GM23338 (cell line): Measurements from ENCODE around the gene TMPRSS15. TPM values are rescaled to one million over a fixed set of nuclear protein-coding genes. Genes with fewer than 3 reads are reported as not detected.

Source experiments
- ATAC-seq: fragments of 200-7000 bp; cut with Tn5 transposase; 3 replicates; pipeline ENCODE4 v1.9.1; 2020
- DNase-seq: peaks from one replicate; pipeline ENCODE4 v3.0.0-alpha.2; 2015; ENCODE audit warnings: low spot score
- H2AFZ ChIP-seq: fragments of 200-600 bp; sonication (generic); 2 replicates; pipeline ENCODE4 v1.8.0; 2016; ENCODE audit warnings: antibody characterized with exemption, mild to moderate bottlenecking, moderate library complexity
- H3F3A ChIP-seq: fragments of 200-600 bp; sonication (generic); replicated peaks from 2 replicates; pipeline ENCODE4 v1.8.0; 2017; ENCODE audit warnings: antibody characterized with exemption, mixed run types, low read depth
- H3K27ac ChIP-seq: fragments of 200-600 bp; sonication (generic); 2 replicates; pipeline ENCODE4 v1.6.1; 2016; ENCODE audit warnings: low read depth
- H3K27me3 ChIP-seq: fragments of 200-600 bp; sonication (generic); 2 replicates; pipeline ENCODE4 v1.8.0; 2016; ENCODE audit warnings: mild to moderate bottlenecking, mixed run types, moderate library complexity; ENCODE audit not compliant: insufficient read depth
- H3K36me3 ChIP-seq: fragments of 200-600 bp; sonication (generic); 2 replicates; pipeline ENCODE4 v1.8.0; 2016; ENCODE audit warnings: mild to moderate bottlenecking; ENCODE audit not compliant: insufficient read depth
- H3K4me1 ChIP-seq: fragments of 200-600 bp; sonication (generic); 2 replicates; pipeline ENCODE4 v1.8.0; 2016; ENCODE audit warnings: mild to moderate bottlenecking, moderate library complexity; ENCODE audit not compliant: insufficient read depth
- H3K4me2 ChIP-seq: fragments of 200-600 bp; sonication (generic); 2 replicates; pipeline ENCODE4 v1.7.1; 2017; ENCODE audit warnings: mixed run types
- H3K4me3 ChIP-seq: fragments of 200-600 bp; sonication (generic); 2 replicates; pipeline ENCODE4 v1.6.1; 2016; ENCODE audit warnings: mixed run types
- H3K79me2 ChIP-seq: fragments of 200-600 bp; sonication (generic); replicated peaks from 2 replicates; pipeline ENCODE4 v1.8.0; 2017; ENCODE audit warnings: mild to moderate bottlenecking; ENCODE audit not compliant: insufficient read depth
- H3K9me2 ChIP-seq: fragments of 200-600 bp; sonication (generic); 2 replicates; pipeline ENCODE4 v1.8.0; 2017; ENCODE audit not compliant: insufficient read depth
- H4K20me1 ChIP-seq: fragments of 200-600 bp; sonication (generic); replicated peaks from 2 replicates; pipeline ENCODE4 v1.8.0; 2017; ENCODE audit warnings: mild to moderate bottlenecking; ENCODE audit not compliant: insufficient read depth
- H3K27ac Mint-ChIP-seq: 2 replicates; pipeline ENCODE4 v1.8.0; 2020; ENCODE audit warnings: inconsistent platforms, mild to moderate bottlenecking, moderate library complexity, mixed read lengths
- H3K27me3 Mint-ChIP-seq: 3 replicates; pipeline ENCODE4 v1.8.0; 2022; ENCODE audit warnings: low read depth, mild to moderate bottlenecking, moderate library complexity, mixed read lengths, inconsistent platforms; ENCODE audit not compliant: insufficient read depth, poor library complexity
- H3K36me3 Mint-ChIP-seq: 3 replicates; pipeline ENCODE4 v1.8.0; 2021; ENCODE audit warnings: low read depth, mild to moderate bottlenecking, inconsistent platforms, moderate library complexity, mixed read lengths
- H3K4me1 Mint-ChIP-seq: 3 replicates; pipeline ENCODE4 v1.8.0; 2020; ENCODE audit warnings: mild to moderate bottlenecking, inconsistent platforms, mixed read lengths
- H3K4me3 Mint-ChIP-seq: 3 replicates; pipeline ENCODE4 v1.8.0; 2021; ENCODE audit warnings: moderate library complexity, mild to moderate bottlenecking, inconsistent platforms, mixed read lengths
- H3K9me3 Mint-ChIP-seq: 3 replicates; pipeline ENCODE4 v1.8.0; 2020; ENCODE audit warnings: moderate library complexity, mild to moderate bottlenecking, inconsistent platforms, mixed read lengths
- CREB1 ChIP-seq: fragments of 250-450 bp; sonication (Bioruptor Pico); IDR thresholded peaks from 2 replicates; pipeline ENCODE4 v1.5.0; 2020; ENCODE audit warnings: low read depth, mild to moderate bottlenecking, moderate library complexity
- ETS1 ChIP-seq: IDR thresholded peaks from 2 replicates; pipeline ENCODE4 v1.6.1; 2016; ENCODE audit warnings: antibody characterized with exemption
- NANOG ChIP-seq: IDR thresholded peaks from 2 replicates; pipeline ENCODE4 v1.6.1; 2016; ENCODE audit warnings: antibody characterized with exemption, borderline replicate concordance
- REST ChIP-seq: IDR thresholded peaks from one replicate; pipeline ENCODE4 v1.6.1; 2018; ENCODE audit warnings: antibody characterized with exemption; ENCODE audit not compliant: unreplicated experiment
- ZNF114 ChIP-seq: fragments of 250-450 bp; sonication (Bioruptor Pico); IDR thresholded peaks from 2 replicates; pipeline ENCODE4 v1.5.0; 2020; ENCODE audit warnings: mild to moderate bottlenecking, moderate library complexity
- ZNF462 ChIP-seq: fragments of 250-450 bp; sonication (Bioruptor Pico); IDR thresholded peaks from 2 replicates; pipeline ENCODE4 v1.5.0; 2020; ENCODE audit warnings: mild to moderate bottlenecking, moderate library complexity
- polyA plus RNA-seq: library from polyadenylated mRNA; unstranded; fragments of >200 nt; fragmentation: Nextera tagmentation; extraction: Ambion mirVana; gene quantifications from 2 replicates; pipeline ENCODE4 v1.2.1, GENCODE V29; 2016
- total RNA-seq: library from RNA; depleted of rRNA; stranded (reverse); fragments of >200 nt; shearing (Covaris generic); gene quantifications from 2 replicates; pipeline ENCODE4 v1.2.3, GENCODE V29; 2014

The TMPRSS15 gene
- total and polyA plus RNA-seq, 2 experiments from 2014 or later, result not detected

GRCh38 chr21:18253799-18254198, 149.8 kb downstream of the TMPRSS15 start (continued):
- TF ChIP-seq REST (no peak), ZNF114 (CRISPR knock-in tag) (no peak), ZNF462 (no peak), CREB1 (CRISPR knock-in tag) (no peak)

- Histone ChIP-seq H3F3A (no peaks in the 10 kb centered on the region), H3K27ac (no peak overlapping the region), H4K20me1 (no peaks in the 10 kb centered on the region), H3K79me2 (no peaks in the 10 kb centered on the region), H3K27me3 (no peaks in the 10 kb centered on the region), H3K4me1 (no peaks in the 10 kb centered on the region), H3K4me3 (no peak overlapping the region), H3K4me2 (no peak overlapping the region), H2AFZ (no peak overlapping the region), H3K9me2 (no peaks in the 10 kb centered on the region), H3K36me3 (no peaks in the 10 kb centered on the region)
- Mint-ChIP-seq H3K4me3 (no peak overlapping the region), H3K27ac (no peak overlapping the region), H3K4me1 (no peaks in the 10 kb centered on the region), H3K9me3 (no peaks in the 10 kb centered on the region), H3K36me3 (no peaks in the 10 kb centered on the region), H3K27me3 (no peaks in the 10 kb centered on the region)
- no peak for DNase-seq
- ATAC-seq, result no peak
- no peak for TF ChIP-seq NANOG
- TF ChIP-seq REST, result no peak
- no peak for TF ChIP-seq ETS1
These were observed 150.4 kb downstream of the TMPRSS15 start for GRCh38 chr21:18253221-18253620.
